Adrenal gland (tissue), 12 donors: ENCODE data around the gene SLC25A21. TPM values are rescaled to one million over a fixed set of nuclear protein-coding genes. Genes with fewer than 3 reads are reported as not detected.

Source experiments
- DNase-seq, 7 donors: peaks; one replicate each; pipeline ENCODE4 v3.0.0-alpha.2; 2019 to 2020
- H3K27ac ChIP-seq, 5 donors: fragments of 200-600 bp; sonication (generic) in 4 of 5; 1 replicate in 3 of 5; 2 replicates in 2 of 5; pipeline versions ENCODE4 v1.5.1 to v1.8.0; 2016 to 2020; ENCODE audit warnings: mild to moderate bottlenecking in 1 of 5
- H3K27me3 ChIP-seq: fragments of 200-600 bp; 2 replicates; pipeline ENCODE4 v1.8.0; 2021
- H3K36me3 ChIP-seq, 2 donors: fragments of 200-600 bp; replicated peaks in 1 of 2; 1 replicate in 1 of 2; 2 replicates in 1 of 2; pipeline versions ENCODE4 v1.5.1 to v1.8.0; 2018 to 2022
- H3K4me1 ChIP-seq, 2 donors: fragments of 200-600 bp; replicated peaks in 1 of 2; 1 replicate in 1 of 2; 2 replicates in 1 of 2; pipeline versions ENCODE4 v1.5.1 to v1.8.0; 2018 to 2021
- H3K4me3 ChIP-seq, 4 donors: fragments of 200-600 bp; sonication (generic) in 3 of 4; one replicate each; pipeline ENCODE4 v1.5.1; 2016 to 2018
- H3K9me3 ChIP-seq, 3 donors: fragments of 200-600 bp; sonication (generic) in 1 of 3; replicated peaks in 1 of 3; 1 replicate in 2 of 3; 2 replicates in 1 of 3; pipeline versions ENCODE4 v1.5.1 to v1.8.0; 2016 to 2021
- POLR2A ChIP-seq, 2 donors: fragments of 450-650 bp; IDR thresholded peaks; one replicate each; pipeline ENCODE4 v1.6.1; 2017; ENCODE audit warnings: antibody characterized with exemption in 2 of 2, mild to moderate bottlenecking in 2 of 2, moderate library complexity in 1 of 2
- WGBS, 4 donors: extraction: QIAGEN DNeasy Blood & Tissue Kit in 2 of 4; methylation state at CpG; one replicate each; pipeline versions ENCODE4 v1.1.5 to v1.1.7; 2013 to 2017; 5-methylcytosine and 5-hydroxymethylcytosine counted together
- intact Hi-C, 2 donors: fragments of 100-400 bp; cut with DNase I; formaldehyde crosslinking; loops; one replicate each; pipeline versions ENCODE4 v1.14.1 to v1.15.0; 2022 to 2023
- polyA plus RNA-seq, 3 donors: library from polyadenylated mRNA; stranded (reverse); fragments of 200-250 nt in 2 of 3; fragments of 350-450 nt in 1 of 3; fragmentation: Illumina TruSeq in 1 of 3; extraction: RNeasy Lipid Tissue Mini Kit (QIAGEN cat#74804) in 1 of 3; gene quantifications; one replicate each; pipeline ENCODE4 v1.2.3, GENCODE V29; 2013 to 2014
- total RNA-seq, 9 donors: library from RNA; depleted of rRNA in 4 of 9; stranded (reverse); fragments of >200 nt in 4 of 9; fragments of 120-200 nt in 1 of 9; fragmentation: NEBNext Ultra II Directional in 1 of 9; extraction: Animal tissue kit (Norgen Biotek cat#: 25700) in 1 of 9; gene quantifications; one replicate each; pipeline versions ENCODE4 v1.1.0 to v1.2.4, GENCODE V29; 2013 to 2023
- TF ChIP-seq, protein P1 (sequence below), 6 experiments: fragments of 450-650 bp in 4 of 6; fragments of 200-600 bp in 2 of 6; sonication (generic) in 1 of 6; IDR thresholded peaks; 1 replicate in 5 of 6; 2 replicates in 1 of 6; pipeline versions ENCODE4 v1.5.1 to v1.8.0; 2016 to 2021; ENCODE audit warnings: antibody characterized with exemption in 6 of 6, mild to moderate bottlenecking in 2 of 6, moderate library complexity in 1 of 6
- donor health status: healthy with polysubstance abuse.
- donor health status: Bipolar disorder and iron deficiency.
- donor health status: DM: yes; HTN: yes; CAD: no.
- donor health status: DM: no; HTN: no; CAD: no.
- donor health status: DM: no; HTN: no; CAD: no.
- donor health status: DM: yes; HTN: yes; CAD: no.

Gene SLC25A21
- total and polyA plus RNA-seq, 12 donors, result 0.14 to 3.8 (median 0.56) TPM

DNA sequence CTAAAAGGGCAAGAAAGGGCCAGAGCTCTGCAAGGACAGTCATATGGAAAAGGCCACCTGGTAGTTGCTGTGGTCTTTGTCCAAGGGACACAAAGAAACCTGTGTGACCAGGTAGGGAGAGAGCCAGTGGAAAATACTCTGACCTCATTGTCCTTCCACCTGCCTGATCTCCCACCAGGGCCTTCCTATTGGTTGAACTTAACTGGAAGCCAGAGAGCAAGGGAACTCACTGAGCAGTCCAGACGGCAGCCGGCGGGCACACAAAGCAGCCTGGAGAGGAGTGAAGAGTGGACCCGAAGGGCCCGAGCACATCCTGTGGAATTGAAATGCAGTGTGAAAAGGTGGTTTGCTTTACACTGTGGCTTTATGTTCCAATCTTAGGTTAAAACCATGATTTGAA lies 120.7 kb downstream of the SLC25A21 start:
- Histone ChIP-seq H3K4me1 (no peaks in the 10 kb centered on the region), H3K27ac (no peak overlapping the region), H3K4me3 (no peak overlapping the region), H3K27me3 (no peaks in the 10 kb centered on the region), H3K9me3 (no peaks in the 10 kb centered on the region), H3K36me3 (no peaks in the 10 kb centered on the region)
- WGBS, 4 donors, result 80 to 96% (median 94%) methylated on average over 4 to 5 of the region's 5 CpGs
- TF ChIP-seq POLR2A (IDR thresholded peaks at IDR 0.05), result no peak
- TF ChIP-seq, protein P1, sequence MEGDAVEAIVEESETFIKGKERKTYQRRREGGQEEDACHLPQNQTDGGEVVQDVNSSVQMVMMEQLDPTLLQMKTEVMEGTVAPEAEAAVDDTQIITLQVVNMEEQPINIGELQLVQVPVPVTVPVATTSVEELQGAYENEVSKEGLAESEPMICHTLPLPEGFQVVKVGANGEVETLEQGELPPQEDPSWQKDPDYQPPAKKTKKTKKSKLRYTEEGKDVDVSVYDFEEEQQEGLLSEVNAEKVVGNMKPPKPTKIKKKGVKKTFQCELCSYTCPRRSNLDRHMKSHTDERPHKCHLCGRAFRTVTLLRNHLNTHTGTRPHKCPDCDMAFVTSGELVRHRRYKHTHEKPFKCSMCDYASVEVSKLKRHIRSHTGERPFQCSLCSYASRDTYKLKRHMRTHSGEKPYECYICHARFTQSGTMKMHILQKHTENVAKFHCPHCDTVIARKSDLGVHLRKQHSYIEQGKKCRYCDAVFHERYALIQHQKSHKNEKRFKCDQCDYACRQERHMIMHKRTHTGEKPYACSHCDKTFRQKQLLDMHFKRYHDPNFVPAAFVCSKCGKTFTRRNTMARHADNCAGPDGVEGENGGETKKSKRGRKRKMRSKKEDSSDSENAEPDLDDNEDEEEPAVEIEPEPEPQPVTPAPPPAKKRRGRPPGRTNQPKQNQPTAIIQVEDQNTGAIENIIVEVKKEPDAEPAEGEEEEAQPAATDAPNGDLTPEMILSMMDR (IDR thresholded peaks at IDR 0.05), result no peak
- intact Hi-C loops, result no loop called here
- DNase-seq, result no peak

DNA sequence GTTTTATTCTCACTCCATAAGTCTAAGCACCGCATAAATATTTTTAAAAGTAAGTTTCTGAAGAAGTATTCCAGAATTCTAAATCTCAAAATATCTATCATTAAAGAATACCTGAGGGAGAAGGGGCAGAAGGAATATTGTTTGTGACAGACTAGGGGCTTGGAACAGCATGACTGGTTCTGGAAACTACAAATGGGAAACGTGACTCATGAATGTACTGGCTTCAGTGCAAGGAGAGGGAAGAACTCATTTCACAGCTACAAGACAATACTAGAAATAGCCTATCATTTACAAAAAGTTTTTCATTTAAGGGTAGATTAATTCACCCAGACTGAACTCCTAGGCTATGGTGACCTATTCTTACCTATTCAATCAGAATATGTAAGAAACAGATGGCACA lies 121.3 kb downstream of the SLC25A21 start:
- H3K9me3 ChIP-seq, result no peaks in the 10 kb centered on the region
- 81 to 94% (median 87%) methylated on average over 2 of the region's 2 CpGs for WGBS, 4 donors
- no peaks in the 10 kb centered on the region for H3K4me1 ChIP-seq
- no peak overlapping the region for H3K27ac ChIP-seq
- no peaks in the 10 kb centered on the region for H3K36me3 ChIP-seq
- no peaks in the 10 kb centered on the region for H3K27me3 ChIP-seq
- no peak for DNase-seq
- H3K4me3 ChIP-seq, result no peak overlapping the region
- intact Hi-C loops, result no loop called here
- TF ChIP-seq, protein P1 (IDR thresholded peaks at IDR 0.05), result no peak
- no peak for TF ChIP-seq POLR2A (IDR thresholded peaks at IDR 0.05)

DNA sequence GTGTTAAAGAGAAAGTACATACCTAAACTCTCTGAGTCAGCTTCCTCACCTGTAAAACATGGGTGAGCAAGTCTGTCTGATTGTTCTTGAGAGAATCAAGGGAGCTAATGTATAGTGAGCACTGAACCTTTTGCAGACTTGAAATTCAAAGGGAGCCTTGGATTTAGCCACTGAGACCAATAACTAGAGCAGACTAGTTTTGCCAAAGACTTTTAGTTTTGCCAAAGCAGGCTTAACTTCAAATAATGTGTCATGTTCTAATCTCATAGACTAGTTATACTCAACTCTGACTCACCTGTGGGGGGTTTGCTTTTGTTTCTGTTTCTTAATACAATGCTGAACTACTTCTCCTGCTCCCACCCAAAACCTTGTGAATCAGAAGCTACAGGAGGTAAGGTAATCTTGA lies 123.7 kb downstream of the SLC25A21 start:
- Histone ChIP-seq H3K27me3 (no peaks in the 10 kb centered on the region), H3K4me3 (no peak overlapping the region), H3K4me1 (no peaks in the 10 kb centered on the region), H3K9me3 (no peaks in the 10 kb centered on the region), H3K36me3 (no peaks in the 10 kb centered on the region), H3K27ac (no peak overlapping the region)
- no peak for TF ChIP-seq POLR2A (IDR thresholded peaks at IDR 0.05)
- intact Hi-C loops, result no loop called here
- no peak for DNase-seq

DNA sequence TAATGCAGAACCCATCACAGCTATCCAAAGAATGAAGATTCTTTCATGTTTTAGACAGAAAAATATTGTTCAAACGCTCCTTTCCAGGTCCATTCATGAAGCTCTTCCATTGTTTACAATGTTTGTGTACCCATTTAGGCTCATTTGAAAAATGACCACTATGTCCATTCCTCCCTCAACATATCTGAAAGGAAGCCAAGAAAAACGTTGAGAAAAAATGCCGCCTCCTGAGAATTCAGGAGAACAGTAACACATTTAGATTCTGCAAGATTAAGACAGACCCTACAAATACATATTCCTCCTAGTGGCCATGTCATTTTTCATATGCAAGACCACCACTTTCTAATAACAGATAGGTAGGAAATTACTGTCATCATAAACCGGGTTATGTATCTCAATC lies 124.4 kb downstream of the SLC25A21 start:
- H3K27me3 ChIP-seq, result no peaks in the 10 kb centered on the region
- H3K36me3 ChIP-seq, result no peaks in the 10 kb centered on the region
- no peak for DNase-seq
- no peaks in the 10 kb centered on the region for H3K9me3 ChIP-seq
- H3K4me3 ChIP-seq, result no peak overlapping the region
- no peak overlapping the region for H3K27ac ChIP-seq
- no peaks in the 10 kb centered on the region for H3K4me1 ChIP-seq
- TF ChIP-seq, protein P1 (IDR thresholded peaks at IDR 0.05), result no peak
- TF ChIP-seq POLR2A (IDR thresholded peaks at IDR 0.05), result no peak
- intact Hi-C loops, result no loop called here
- 53 to 65% (median 59%) methylated on average over 4 of the region's 4 CpGs for whole genome bisulfite sequencing, 4 donors

DNA sequence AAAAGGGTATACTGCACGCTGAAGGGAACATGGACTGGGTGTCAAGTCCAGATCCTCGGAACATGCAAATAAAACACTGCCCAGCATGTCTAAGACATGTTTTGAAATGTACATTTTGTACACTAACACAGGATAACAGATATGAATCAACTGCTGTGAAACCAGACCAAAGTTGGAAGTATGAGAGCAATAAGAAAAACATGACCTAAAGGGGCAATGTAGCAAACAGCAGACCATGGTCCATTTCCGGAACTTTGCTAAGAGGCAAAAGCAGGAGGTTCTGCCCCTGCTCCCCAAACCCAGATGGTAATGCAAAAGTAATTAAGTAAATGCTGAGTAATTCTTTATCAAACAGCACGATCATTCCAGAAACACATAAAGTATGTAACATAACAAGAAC lies 125.2 kb downstream of the SLC25A21 start:
- no peak overlapping the region for H3K4me3 ChIP-seq
- TF ChIP-seq, protein P1 (IDR thresholded peaks at IDR 0.05), result no peak
- TF ChIP-seq POLR2A (IDR thresholded peaks at IDR 0.05), result no peak
- H3K27me3 ChIP-seq, result no peaks in the 10 kb centered on the region
- no peaks in the 10 kb centered on the region for H3K9me3 ChIP-seq
- intact Hi-C loops, result no loop called here
- H3K36me3 ChIP-seq, result no peaks in the 10 kb centered on the region
- no peak overlapping the region for H3K27ac ChIP-seq
- DNase-seq, result no peak
- H3K4me1 ChIP-seq, result no peaks in the 10 kb centered on the region
- WGBS, 4 donors, result 73 to 90% (median 83%) methylated on average over 4 of the region's 4 CpGs
